ENCODE data around the gene FAF1. TPM values are rescaled to one million over a fixed set of nuclear protein-coding genes. Genes with fewer than 3 reads are reported as not detected.

Gene FAF1
- total RNA-seq, 1 experiment from 2014 or later: 112 TPM

Small RNA genes lying within 50 kb of the gene (small RNA-seq; reads per million reads assigned to genes)
- gene RNU6-1026P: not detected

Other genes starting within 250 kb of the FAF1 start
- 16.8 and 18.5 TPM in 2 replicates for gene CDKN2C, start 10.0 kb upstream of the FAF1 start, total RNA-seq (2014; rRNA removed; shearing (Covaris generic); ENCODE audit: low replicate concordance)
- not detected in 2 replicates for gene C1orf185, start 142.0 kb upstream of the FAF1 start, total RNA-seq (2014; rRNA removed; shearing (Covaris generic); ENCODE audit: low replicate concordance)

All from Karpas-422 (cell line).